Measurements from ENCODE around the gene VDR.

The VDR gene

DNA sequence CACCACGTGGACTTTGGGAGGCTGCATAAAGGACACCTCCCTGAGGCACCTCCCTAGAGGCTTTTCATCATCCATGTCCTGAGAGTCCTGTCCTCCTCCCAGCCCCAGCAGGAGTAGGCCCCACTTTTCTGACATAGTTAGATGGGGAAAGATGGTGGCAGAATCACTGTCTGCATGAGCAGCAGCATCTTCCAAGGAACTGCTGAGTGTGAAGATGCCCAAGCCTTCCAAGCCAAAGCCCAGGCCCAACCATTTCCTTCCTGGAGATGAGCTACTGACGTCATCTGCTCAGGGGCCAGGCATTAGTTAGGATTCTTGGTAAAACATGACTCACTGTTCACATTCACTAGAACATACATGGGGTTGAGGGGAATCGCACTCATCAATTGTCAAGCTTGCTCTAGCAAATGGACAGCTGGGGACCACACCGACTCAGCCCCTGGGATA lies 37.3 kb downstream of the VDR start:
- no peak for DNase-seq

DNA sequence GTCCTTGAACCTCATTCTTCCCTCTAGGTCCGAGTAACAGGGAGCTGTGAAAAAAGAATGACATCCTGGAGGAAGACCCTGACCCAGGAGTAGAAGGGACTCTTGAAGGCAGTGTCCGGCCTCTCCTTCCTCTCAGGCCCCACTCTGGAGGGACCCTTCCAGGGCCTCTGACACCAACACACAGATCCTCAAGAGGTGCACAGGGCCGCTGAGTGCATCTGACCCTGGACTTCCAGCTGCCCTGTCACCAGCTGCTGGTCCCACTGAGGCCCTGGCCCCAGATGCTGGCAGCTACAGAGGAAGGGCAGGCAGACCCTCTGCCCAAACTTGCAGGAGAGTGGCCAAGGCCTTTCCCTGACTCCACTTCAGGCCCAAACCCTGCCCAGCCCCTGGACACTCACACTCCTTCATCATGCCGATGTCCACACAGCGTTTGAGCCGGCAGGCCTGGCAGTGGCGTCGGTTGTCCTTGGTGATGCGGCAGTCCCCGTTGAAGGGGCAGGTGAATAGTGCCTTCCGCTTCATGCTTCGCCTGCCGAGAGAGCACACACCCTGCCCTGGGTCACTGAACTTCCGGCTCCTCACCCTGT lies 40.1 kb downstream of the VDR start:
- no peak for DNase-seq

DNA sequence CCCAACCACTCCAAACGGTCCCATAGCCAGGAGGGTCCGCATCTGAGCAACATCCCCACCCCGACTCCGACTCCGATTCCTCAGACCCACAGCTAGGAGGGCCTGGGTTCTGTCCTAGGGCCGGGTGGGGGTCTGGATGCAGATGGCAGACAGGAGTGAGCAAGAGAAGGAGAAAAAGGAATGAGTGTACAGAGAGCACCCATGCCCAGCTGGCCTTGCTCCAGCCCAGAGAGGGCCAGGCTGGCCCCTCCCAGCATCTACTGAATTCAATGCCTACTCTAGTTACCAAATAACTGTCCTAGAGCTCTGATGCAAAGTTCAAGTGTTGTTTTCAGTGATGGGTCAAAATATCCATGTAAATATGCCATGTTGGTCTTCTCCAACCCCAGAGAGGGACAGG lies 40.8 kb downstream of the VDR start:
- DNase-seq = no peak

DNA sequence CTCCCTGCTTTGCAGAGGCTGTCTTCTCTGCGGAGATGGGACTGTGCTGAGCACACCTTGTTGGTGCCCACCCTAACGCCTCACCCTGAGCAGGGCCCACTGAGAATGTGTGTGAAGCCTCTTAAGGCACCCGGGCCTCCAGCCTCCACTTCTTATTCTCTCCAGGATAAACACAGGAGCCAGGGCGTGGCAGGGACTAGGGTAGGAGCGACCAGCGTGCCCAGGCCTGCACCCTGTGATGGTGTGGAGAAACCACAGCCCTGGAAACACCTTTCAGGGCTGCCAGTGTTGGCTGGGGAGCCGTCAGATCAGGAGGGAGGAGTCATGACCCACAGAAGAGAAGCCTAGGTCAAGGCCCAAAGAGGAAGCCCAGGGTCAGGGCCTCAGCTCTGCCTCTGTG lies 41.3 kb downstream of the VDR start:
- DNase-seq = no peak

DNA sequence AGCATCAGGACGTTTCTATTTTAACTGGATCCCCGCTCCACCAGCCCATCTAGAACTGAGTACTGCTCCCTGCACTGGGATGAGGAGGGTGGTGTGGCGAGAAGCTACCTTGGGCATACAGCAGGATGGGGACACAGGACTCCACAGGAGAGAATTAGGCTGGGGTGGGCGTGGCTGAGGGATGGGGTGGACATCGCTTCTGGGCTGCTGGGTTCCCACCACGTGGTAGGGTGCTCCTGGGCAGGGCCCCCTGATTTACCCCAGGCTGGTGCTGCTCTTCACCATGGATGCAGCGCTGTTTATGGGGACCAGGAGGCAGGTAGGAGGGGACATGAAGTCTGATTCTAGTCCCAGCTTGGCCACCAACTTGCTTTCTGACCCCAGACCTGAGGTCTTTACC lies 41.9 kb downstream of the VDR start:
- no peak for DNase-seq

DNA sequence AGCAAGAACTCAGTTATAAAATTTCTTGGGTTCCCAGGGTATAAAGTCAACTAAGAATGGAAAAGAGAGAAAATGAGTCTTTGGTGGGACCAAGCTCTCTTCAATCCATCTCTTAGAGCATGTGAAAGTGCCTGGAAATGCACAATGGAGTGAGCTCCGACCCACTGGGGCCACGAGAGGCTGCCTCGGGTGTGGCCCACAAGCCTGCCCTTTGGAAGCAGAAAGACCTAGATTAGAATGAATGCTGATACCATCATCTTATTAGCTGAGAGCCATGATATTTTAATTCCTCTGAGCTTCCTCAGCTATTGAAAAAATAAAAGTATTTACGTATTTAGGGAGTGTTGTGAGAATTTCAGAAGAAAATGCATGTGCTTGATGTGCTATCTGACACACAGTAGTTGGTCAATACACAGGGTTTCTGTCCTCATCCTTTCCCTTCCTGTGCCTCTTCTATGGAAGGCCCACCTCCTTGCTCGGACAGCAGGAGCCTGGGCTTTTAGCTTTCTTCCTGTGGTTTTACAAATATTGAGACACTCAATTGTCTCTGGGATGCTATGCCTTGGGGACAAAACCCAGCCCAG lies 42.5 kb downstream of the VDR start:
- DNase-seq = no peak

DNA sequence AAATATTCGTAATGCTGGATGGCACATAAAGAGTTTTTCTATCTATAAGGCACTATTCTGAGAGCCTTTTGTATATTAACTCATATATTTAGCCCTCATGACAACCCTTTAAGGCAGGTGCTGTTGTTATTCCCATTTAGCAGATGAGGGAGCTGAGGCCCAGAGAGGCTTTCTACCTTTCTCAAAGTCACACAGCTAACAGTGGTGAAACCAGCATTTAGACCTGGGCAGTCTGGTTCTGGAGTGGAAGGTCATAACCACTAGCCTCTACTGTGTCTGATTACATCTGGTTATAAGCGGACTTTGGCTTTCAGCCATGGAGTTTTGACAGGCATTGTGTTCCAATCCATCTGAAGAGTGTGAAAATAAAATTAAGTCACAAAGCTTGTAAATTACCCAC lies 43.9 kb downstream of the VDR start:
- DNase-seq = no peak

DNA sequence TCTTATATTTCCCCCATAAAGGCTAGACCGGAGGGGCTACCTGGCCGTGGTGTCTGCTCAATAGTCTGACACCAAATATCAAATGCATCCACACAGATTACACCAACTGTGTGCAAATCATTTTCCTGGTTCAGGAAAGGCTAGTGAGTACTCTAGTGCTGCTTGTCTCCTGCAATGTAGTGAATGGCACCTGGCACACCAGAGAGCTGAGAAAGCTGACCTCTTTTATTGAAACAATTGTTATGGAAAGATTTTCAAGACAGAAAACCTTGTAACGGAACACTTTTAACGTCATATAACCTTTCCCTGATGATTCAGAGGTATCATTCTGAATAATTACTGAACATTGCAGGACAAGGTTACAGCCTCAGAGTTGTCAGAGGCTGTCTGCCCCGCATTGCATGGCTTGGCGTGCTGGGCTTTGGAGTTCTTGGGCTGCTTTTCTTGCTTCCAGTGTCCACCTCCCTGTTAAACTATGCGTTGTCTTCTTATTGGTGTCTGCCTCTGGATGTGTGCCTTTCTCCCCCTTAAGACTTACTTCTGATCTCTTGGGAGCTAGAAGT lies 44.4 kb downstream of the VDR start:
- no peak for DNase-seq

DNA sequence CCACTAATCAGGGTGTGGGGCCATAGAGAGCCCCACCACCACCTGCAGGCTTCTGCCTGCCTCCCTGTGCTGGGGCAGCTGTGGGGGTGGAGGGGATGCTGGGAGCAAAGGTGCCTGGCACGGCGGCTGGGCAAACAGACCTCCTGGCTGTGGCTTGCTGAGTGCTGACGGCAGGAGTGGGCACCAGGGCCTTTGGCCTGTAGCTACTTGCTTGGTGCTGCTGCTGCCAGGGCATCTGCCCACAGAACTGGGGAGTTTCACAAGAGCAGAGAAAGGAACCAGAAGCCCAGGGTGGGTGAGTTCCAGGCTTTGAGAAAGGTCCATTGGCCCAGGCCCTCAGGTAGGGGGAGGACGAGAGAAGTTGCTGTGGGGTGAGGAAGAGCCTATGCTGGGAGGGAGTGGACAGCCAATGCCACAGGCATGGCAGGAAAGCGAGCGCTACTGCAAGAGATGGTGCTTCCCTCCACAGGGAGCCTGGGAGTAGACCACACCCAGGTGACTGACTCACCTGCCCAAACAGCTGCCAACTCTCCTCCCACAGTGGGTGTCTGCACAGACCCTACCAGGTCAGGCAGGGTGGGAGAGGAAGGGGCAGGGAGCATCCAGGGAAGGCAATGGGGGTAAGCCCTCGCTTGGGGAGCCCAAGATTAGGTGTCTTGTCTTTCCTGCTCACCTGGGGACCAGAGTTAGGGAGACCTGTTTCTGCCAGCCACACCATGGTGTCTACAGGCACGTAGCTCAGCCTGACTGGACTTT lies 46.1 kb downstream of the VDR start:
- DNase-seq = no peak

DNA sequence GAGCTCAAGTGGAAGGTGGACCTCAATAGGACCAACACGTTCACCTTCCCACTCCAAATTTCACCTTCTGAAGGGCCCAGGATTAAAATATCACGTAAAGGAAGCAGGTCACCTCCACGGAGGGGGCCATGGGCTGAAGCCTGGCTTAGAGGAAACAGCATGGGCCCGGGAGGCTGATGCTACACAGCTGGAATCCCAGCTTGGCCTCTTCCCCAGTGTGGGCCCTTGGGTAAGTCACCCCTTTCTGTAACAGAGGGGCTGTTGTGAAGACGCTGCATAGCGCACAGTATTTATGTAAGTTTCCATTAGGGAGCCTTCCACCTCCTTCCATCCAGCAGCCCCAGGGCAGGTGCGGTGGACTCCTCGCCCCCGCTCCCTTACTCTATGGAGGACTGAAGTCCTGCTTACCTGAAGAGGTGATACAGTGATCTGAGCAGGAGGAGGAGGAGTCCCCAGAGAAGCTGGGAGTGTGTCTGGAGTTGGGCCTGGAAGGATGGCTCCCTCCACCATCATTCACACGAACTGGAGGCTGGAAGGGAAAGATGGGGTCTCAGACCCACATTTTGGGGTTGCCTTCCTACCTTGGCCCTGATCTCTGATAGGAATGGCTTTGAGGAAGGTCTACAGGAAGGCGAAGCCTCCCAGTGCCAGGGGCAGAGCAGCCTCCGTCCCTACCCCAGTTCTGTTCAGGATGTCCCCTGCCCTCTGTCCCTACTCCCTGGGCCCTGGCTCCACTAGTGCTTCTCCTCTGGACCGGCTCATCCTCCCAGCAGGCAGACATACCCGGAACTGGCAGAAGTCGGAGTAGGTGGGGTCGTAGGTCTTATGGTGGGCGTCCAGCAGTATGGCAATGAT lies 47.8 kb downstream of the VDR start:
- no peak for DNase-seq

DNA sequence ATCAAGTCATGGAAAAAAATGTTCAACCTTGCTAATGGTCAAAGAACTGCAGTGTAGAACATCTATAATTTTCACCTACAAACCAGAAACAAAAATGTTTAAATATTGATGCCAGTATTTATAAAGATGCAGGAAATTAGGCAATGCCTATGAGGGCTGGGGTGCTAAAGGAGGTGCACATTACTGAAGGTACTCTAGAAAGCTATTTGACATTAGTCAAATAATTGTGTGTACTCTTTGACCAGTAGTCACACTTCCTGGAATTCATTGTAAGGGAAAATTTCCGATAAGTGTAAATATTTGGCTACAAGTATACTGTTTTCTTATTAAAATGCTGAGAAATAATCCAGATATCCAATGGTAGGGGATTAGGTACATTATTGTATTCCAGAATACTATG lies 48.7 kb downstream of the VDR start:
- DNase-seq = no peak

DNA sequence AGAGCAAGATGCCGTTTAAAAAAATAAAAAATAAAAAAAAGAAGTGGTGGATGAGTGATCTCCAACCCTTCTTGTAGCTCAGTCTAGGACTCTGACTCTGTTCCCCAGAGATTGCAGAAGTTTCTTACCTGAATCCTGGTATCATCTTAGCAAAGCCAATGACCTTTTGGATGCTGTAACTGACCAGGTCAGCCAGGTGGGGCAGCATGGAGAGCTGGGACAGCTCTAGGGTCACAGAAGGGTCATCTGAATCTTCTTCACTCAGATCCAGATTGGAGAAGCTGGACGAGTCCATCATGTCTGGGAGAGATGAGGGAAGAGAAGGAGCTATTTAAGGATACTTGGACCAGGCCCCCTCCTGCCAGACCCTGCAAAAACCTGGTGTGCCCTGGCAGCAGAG lies 49.3 kb downstream of the VDR start:
- no peak for DNase-seq

DNA sequence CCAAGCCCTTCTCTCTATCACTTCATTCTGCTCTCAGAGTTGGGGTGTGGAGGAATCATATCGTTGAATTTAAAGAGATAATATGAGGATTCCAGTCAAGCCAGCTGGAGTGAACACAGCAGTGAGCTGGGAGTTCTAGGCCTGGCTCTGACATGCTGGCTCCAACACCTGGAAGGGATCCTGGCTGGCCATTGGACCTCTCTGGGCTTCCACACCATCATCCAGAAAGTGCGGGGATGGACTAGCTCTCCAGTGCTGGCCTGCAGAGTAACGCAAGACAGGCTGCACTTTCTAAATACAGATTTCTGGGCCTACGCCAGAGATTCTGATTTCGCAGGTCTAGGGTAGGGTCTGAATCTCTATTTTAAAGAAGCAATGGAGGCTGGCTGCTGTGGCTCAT lies 50.3 kb downstream of the VDR start:
- DNase-seq = no peak

DNA sequence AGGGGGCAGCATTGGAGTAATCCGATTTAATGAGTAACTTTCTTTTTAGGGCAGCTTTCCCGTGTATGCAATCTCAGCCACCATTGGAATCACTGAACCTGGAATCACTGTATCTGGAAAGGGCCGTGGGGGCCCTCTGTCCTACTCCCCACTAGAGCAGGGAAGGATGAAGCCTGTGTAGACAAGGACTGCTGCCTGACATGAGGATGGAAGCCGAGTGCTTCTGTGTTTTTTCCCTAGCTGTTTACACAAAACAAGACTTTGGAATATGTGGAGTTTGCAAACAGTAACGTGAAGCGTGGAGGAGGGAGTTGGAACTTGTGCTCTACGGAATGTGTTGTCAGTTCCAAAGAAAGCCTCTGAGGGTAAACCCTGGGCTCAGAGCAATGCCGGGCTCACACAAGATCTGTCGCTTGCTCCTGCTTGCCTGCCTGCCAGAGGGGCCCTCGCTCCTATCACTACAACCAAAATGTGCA lies 52.7 kb downstream of the VDR start:
- no peak for DNase-seq

DNA sequence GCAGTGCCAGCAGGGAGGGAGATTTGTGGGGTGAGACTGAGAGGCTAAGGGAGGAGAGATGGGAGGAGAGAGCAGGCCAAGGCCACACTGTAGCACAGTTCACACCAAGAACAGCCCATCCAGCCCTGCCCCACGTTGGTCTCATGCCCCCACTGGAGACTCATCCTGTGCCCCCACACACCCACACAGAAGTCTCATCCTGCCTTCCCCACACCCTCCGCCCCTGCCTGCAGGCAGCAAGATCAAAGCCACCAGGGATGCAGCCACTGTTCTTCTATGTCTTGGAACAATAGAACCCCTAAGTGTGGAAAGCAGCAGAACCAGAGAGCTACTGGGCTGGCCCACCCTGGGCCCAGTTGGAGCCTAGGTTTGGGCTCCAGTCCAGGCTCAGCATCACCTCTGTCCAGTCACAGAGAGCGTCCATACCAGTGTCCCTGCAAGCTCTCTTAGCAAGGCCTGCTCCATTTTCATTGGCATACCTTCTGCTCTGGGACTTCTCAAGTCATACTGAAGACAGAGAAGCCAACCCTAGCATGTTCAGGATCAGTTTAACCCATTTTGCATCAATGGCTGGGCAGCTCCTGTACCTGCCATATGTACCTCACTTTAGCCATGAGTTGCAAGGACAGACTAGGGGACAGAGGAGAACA lies 53.4 kb downstream of the VDR start:
- no peak for DNase-seq

DNA sequence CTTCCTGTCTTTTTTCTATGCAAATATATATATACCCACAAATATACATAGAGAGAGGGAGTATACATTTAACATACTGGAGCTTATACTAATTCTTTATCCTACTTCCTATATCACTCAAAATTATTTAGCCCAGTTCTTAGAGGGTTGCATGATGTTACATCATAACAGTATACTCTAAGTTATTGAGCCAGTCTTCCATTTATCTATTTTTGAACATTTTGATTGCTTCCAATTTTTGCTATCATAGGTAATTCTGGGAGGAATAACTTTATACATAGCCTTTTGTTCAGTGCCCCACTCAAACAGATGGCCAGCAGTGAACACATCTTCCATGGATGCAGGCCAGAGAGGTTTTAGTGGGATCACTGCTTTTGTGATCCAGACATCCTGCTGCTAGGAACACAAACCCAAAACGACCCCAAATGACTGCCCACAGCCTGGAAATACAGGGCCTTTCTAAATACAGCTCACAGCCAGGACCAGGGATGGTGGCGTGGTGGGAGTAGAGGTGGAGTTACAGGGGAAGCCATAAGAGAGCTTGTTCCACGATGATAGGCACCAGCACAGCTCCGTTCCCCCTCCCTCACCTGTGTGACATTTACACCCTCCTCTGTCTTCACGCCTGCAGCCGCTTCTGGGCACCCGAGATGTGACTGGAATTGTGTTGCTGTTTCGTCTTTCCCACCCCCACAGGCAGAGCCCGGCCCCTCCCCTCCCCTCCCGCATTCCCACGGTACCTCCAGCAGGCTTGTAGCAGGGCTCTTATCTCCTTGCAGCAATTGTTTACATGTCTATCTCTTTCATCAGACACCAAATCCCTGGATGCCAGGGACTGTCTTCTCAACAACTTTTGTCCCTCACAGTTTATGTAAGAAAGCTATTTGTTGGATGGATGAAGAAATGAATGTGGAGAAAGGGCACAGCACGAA lies 54.4 kb downstream of the VDR start:
- no peak for DNase-seq

DNA sequence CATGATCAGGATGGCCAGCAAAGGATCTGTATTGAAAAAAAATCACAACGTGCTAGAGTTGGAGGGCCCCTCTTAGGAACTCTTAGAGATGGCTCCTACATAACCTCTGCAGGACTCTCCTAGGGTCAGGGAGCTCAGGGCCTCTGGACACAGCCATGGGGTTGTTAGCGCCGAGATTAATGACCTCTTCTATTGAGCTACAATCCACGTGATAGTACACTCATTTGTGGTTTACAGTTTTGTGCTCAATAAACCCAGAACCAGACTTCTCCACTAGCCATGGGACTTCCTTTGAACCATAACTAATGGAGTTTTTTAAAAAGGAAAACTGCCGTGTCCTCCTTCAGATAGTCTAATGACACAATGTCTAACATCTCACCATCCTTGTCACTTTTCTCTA lies 55.5 kb downstream of the VDR start:
- DNase-seq = no peak

DNA sequence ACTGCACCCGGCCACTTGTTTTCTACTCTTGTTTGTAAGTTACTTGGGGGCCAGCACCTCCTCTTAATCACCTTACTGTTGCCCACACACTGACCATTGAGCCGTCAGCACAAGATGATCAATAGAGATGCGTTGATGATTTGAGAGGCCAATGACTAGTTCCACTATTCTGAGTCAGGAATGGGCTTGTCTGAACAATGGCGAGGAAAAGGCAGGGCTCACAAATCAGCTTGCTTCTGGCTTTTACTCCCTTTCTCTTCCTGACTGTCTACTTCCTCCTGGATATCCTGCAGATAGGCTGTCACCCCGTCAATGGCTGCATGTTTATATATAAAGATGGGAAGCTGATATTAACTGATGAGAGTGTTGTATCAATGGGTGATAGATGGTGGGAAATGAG lies 55.9 kb downstream of the VDR start:
- no peak for DNase-seq

DNA sequence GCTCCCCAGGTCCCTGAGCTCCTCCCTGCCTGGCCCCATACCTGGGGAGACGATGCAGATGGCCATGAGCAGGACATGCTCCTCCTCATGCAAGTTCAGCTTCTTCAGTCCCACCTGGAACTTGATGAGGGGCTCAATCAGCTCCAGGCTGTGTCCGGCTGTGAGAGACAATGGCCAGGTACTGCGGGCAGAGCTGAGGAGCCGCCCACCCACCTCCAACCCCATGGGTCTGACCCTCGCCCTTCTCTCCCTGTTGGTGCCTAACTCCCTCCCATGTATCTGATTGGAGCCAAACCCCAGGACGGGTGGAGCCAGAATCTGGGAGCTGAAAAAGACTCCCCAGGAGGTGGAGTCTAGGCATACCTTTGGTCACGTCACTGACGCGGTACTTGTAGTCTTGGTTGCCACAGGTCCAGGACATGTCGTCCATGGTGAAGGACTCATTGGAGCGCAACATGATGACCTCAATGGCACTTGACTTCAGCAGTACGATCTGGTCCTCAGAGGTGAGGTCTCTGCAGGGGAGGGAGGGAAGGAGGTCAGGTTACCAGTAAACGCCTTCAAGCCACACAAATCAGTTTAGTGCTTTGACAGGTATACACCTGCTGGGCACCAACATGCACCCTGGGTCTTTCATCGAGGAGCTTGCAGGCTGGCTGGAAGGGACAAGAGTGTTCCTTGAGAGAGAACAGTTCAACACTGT lies 58.3 kb downstream of the VDR start:
- DNase-seq = no peak

DNA sequence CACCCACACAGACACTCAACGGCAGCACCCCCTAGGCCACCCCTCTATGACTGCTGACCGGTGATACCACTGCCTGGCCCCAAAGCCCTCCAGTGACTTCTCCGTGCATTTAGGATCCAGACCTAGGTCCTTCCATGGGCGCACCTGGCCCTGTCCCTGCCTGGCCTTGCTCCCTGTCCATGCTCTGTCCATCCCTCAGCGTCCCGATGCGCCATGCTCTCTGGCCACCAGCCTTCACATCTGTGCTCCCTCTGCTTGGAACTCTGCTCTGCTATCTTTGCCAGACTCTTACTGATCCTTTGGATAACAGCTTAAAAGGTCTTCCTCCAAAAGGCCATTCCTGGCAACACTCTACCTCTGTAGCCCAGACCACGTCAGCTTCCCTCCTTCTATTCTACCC lies 59.7 kb downstream of the VDR start:
- DNase-seq = no peak

Measured in NCI-H748 treated with DMSO at 0.1 percent for 48 hours (cell line).